HEK293 (cell line): ENCODE data around the gene SLC25A12.
A peak's percentile ranks its signal among the peaks of the same experiment; 100 is the strongest.

Experiments
- BCL11A ChIP-seq: fragments of 450-650 bp; formaldehyde crosslinking; IDR thresholded peaks from 2 replicates; pipeline ENCODE4 v1.5.1; 2016; ENCODE audit warnings: low read depth, missing biosample characterization, missing genetic modification characterization
- GLI2 ChIP-seq: fragments of 450-650 bp; formaldehyde crosslinking; IDR thresholded peaks from 2 replicates; pipeline ENCODE4; 2017; ENCODE audit warnings: missing biosample characterization, missing genetic modification characterization, low read depth, borderline replicate concordance
- GLI4 ChIP-seq: fragments of 450-650 bp; formaldehyde crosslinking; IDR thresholded peaks from 2 replicates; pipeline ENCODE4 v1.5.1; 2016; ENCODE audit warnings: missing biosample characterization, missing genetic modification characterization
- KLF1 ChIP-seq: fragments of 450-650 bp; formaldehyde crosslinking; IDR thresholded peaks from 2 replicates; pipeline ENCODE4 v1.5.1; 2016; ENCODE audit warnings: missing biosample characterization, missing genetic modification characterization
- OSR2 ChIP-seq: fragments of 450-650 bp; formaldehyde crosslinking; IDR thresholded peaks from 2 replicates; pipeline ENCODE4 v1.5.1; 2016; ENCODE audit warnings: missing biosample characterization, missing genetic modification characterization
- OVOL3 ChIP-seq: fragments of 450-650 bp; formaldehyde crosslinking; IDR thresholded peaks from 2 replicates; pipeline ENCODE4 v1.5.1; 2016; ENCODE audit warnings: missing biosample characterization, missing genetic modification characterization
- SALL2 ChIP-seq: fragments of 450-650 bp; formaldehyde crosslinking; IDR thresholded peaks from 2 replicates; pipeline ENCODE4 v1.5.0; 2017; ENCODE audit warnings: missing biosample characterization, mild to moderate bottlenecking, missing genetic modification characterization, borderline replicate concordance
- ZBTB20 ChIP-seq: fragments of 450-650 bp; formaldehyde crosslinking; IDR thresholded peaks from 2 replicates; pipeline ENCODE4 v1.5.1; 2016; ENCODE audit warnings: missing biosample characterization, missing genetic modification characterization
- ZFHX2 ChIP-seq: fragments of 450-650 bp; formaldehyde crosslinking; conservative IDR thresholded peaks from 2 replicates; pipeline ENCODE4 v1.5.1; 2016; ENCODE audit warnings: missing biosample characterization, missing genetic modification characterization
- ZNF169 ChIP-seq: fragments of 450-650 bp; formaldehyde crosslinking; IDR thresholded peaks from 2 replicates; pipeline ENCODE4 v1.5.1; 2016; ENCODE audit warnings: missing biosample characterization, missing genetic modification characterization
- ZNF214 ChIP-seq: fragments of 450-650 bp; formaldehyde crosslinking; IDR thresholded peaks from 2 replicates; pipeline ENCODE4 v1.5.1; 2017; ENCODE audit warnings: missing biosample characterization, mild to moderate bottlenecking, missing genetic modification characterization, borderline replicate concordance
- ZNF223 ChIP-seq: fragments of 450-650 bp; formaldehyde crosslinking; IDR thresholded peaks from 2 replicates; pipeline ENCODE4 v1.5.1; 2016; ENCODE audit warnings: missing biosample characterization, missing genetic modification characterization
- ZNF23 ChIP-seq: fragments of 450-650 bp; formaldehyde crosslinking; IDR thresholded peaks from 2 replicates; pipeline ENCODE4 v1.5.1; 2016; ENCODE audit warnings: missing biosample characterization, missing genetic modification characterization, borderline replicate concordance
- ZNF239 ChIP-seq: fragments of 450-650 bp; formaldehyde crosslinking; IDR thresholded peaks from 2 replicates; pipeline ENCODE4 v1.5.1; 2016; ENCODE audit warnings: missing biosample characterization, missing genetic modification characterization
- ZNF280D ChIP-seq: fragments of 450-650 bp; formaldehyde crosslinking; IDR thresholded peaks from 2 replicates; pipeline ENCODE4 v1.5.1; 2016; ENCODE audit warnings: missing biosample characterization, missing genetic modification characterization
- ZNF350 ChIP-seq: fragments of 450-650 bp; formaldehyde crosslinking; IDR thresholded peaks from 2 replicates; pipeline ENCODE4 v1.5.0; 2017; ENCODE audit warnings: missing biosample characterization, mild to moderate bottlenecking, missing genetic modification characterization
- ZNF354C ChIP-seq: fragments of 450-650 bp; formaldehyde crosslinking; IDR thresholded peaks from 2 replicates; pipeline ENCODE4 v1.5.1; 2016; ENCODE audit warnings: missing biosample characterization, missing genetic modification characterization, low read depth, borderline replicate concordance
- ZNF362 ChIP-seq: fragments of 450-650 bp; formaldehyde crosslinking; IDR thresholded peaks from 2 replicates; pipeline ENCODE4 v1.5.1; 2016; ENCODE audit warnings: missing biosample characterization, missing genetic modification characterization
- ZNF544 ChIP-seq: fragments of 450-650 bp; formaldehyde crosslinking; IDR thresholded peaks from 2 replicates; pipeline ENCODE4 v1.5.0; 2017; ENCODE audit warnings: missing biosample characterization, missing genetic modification characterization
- ZNF560 ChIP-seq: fragments of 450-650 bp; formaldehyde crosslinking; IDR thresholded peaks from 2 replicates; pipeline ENCODE4 v1.5.1; 2017; ENCODE audit warnings: missing biosample characterization, missing genetic modification characterization, borderline replicate concordance
- ZNF596 ChIP-seq: fragments of 450-650 bp; IDR thresholded peaks from 2 replicates; pipeline ENCODE4 v1.5.0; 2018; ENCODE audit warnings: missing biosample characterization, mild to moderate bottlenecking, missing genetic modification characterization, moderate library complexity
- ZNF621 ChIP-seq: fragments of 450-650 bp; formaldehyde crosslinking; IDR thresholded peaks from 2 replicates; pipeline ENCODE4 v1.5.1; 2017; ENCODE audit warnings: missing biosample characterization, missing genetic modification characterization
- ZNF660 ChIP-seq: fragments of 450-650 bp; IDR thresholded peaks from 2 replicates; pipeline ENCODE4 v1.5.1; 2018; ENCODE audit warnings: missing biosample characterization, mild to moderate bottlenecking, missing genetic modification characterization
- ZNF768 ChIP-seq: fragments of 450-650 bp; formaldehyde crosslinking; IDR thresholded peaks from 2 replicates; pipeline ENCODE4 v1.5.1; 2018; ENCODE audit warnings: missing biosample characterization, mild to moderate bottlenecking, missing genetic modification characterization
- ZNF785 ChIP-seq: fragments of 450-650 bp; formaldehyde crosslinking; IDR thresholded peaks from 2 replicates; pipeline ENCODE4 v1.5.1; 2016; ENCODE audit warnings: missing biosample characterization, missing genetic modification characterization
- ZNF791 ChIP-seq: fragments of 450-650 bp; formaldehyde crosslinking; IDR thresholded peaks from 2 replicates; pipeline ENCODE4 v1.5.1; 2016; ENCODE audit warnings: missing biosample characterization, missing genetic modification characterization
- ZSCAN4 ChIP-seq: fragments of 450-650 bp; formaldehyde crosslinking; IDR thresholded peaks from 2 replicates; pipeline ENCODE4 v1.5.1; 2017; ENCODE audit warnings: missing biosample characterization, missing genetic modification characterization
- TF ChIP-seq, protein P1 (sequence below): sonication (generic); formaldehyde crosslinking; IDR thresholded peaks from 2 replicates; pipeline ENCODE4 v1.8.1; 2022; ENCODE audit warnings: mild to moderate bottlenecking, moderate library complexity, missing genetic modification reagents
- TF ChIP-seq, protein P2 (sequence below): fragments of 450-650 bp; formaldehyde crosslinking; IDR thresholded peaks from 2 replicates; pipeline ENCODE4 v1.5.1; 2017; ENCODE audit warnings: missing biosample characterization, mild to moderate bottlenecking, missing genetic modification characterization, moderate library complexity

SLC25A12 gene

GRCh38 chr2:171893824-171894611 lies at the start of gene SLC25A12 (continued):
- TF ChIP-seq ZNF354C (tag by site-specific recombination) (no peak), GLI4 (tag by site-specific recombination) (no peak), ZFHX2 (peak; percentile 41), SALL2 (tag by site-specific recombination) (no peak), ZNF214 (tag by site-specific recombination) (no peak), ZNF544 (no peak), KLF1 (no peak), ZBTB20 (peak; percentile 73; the same call in 1 of the 2 replicates), ZNF768 (tag by site-specific recombination) (no peak), ZNF560 (tag by site-specific recombination) (no peak), ZNF23 (tag by site-specific recombination) (no peak), ZNF785 (tag by site-specific recombination) (no peak), ZNF350 (tag by site-specific recombination) (no peak), OVOL3 (tag by site-specific recombination) (no peak), OSR2 (no peak), BCL11A (tag by site-specific recombination) (no peak), ZNF791 (no peak), ZNF280D (tag by site-specific recombination) (no peak), ZSCAN4 (tag by site-specific recombination) (no peak), ZNF660 (0 out of 2 replicates have a peak, but pooled peaks have one; percentile 22), ZNF621 (tag by site-specific recombination) (no peak), ZNF239 (tag by site-specific recombination) (no peak), ZNF223 (tag by site-specific recombination) (no peak), ZNF362 (tag by site-specific recombination) (no peak), GLI2 (tag by site-specific recombination) (no peak), ZNF596 (tag by site-specific recombination) (peak; percentile 81), ZNF169 (tag by site-specific recombination) (no peak)
- TF ChIP-seq, protein P1, sequence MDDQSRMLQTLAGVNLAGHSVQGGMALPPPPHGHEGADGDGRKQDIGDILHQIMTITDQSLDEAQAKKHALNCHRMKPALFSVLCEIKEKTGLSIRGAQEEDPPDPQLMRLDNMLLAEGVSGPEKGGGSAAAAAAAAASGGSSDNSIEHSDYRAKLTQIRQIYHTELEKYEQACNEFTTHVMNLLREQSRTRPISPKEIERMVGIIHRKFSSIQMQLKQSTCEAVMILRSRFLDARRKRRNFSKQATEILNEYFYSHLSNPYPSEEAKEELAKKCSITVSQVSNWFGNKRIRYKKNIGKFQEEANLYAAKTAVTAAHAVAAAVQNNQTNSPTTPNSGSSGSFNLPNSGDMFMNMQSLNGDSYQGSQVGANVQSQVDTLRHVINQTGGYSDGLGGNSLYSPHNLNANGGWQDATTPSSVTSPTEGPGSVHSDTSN: no peak
- TF ChIP-seq, protein P2, sequence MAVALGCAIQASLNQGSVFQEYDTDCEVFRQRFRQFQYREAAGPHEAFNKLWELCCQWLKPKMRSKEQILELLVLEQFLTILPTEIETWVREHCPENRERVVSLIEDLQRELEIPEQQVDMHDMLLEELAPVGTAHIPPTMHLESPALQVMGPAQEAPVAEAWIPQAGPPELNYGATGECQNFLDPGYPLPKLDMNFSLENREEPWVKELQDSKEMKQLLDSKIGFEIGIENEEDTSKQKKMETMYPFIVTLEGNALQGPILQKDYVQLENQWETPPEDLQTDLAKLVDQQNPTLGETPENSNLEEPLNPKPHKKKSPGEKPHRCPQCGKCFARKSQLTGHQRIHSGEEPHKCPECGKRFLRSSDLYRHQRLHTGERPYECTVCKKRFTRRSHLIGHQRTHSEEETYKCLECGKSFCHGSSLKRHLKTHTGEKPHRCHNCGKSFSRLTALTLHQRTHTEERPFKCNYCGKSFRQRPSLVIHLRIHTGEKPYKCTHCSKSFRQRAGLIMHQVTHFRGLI (tag by site-specific recombination): no peak
